Peyer's patch (tissue), 4 donors: ENCODE measurements around the gene MSANTD1. TPM values are rescaled to one million over a fixed set of nuclear protein-coding genes. Genes with fewer than 3 reads are reported as not detected.

Experiments used
- DNase-seq, 3 donors: peaks; one replicate each; pipeline ENCODE4 v3.0.0-alpha.2; 2017 to 2019
- H3K27ac ChIP-seq, 4 donors: fragments of 200-600 bp; sonication (generic); one replicate each; pipeline ENCODE4 v1.5.1; 2016 to 2019
- H3K27me3 ChIP-seq, 2 donors: fragments of 200-600 bp; sonication (generic); one replicate each; pipeline ENCODE4 v1.5.1; 2019
- H3K36me3 ChIP-seq, 3 donors: fragments of 200-600 bp; sonication (generic); one replicate each; pipeline ENCODE4 v1.5.1; 2016 to 2019
- H3K4me1 ChIP-seq, 4 donors: fragments of 200-600 bp; sonication (generic); one replicate each; pipeline ENCODE4 v1.5.1; 2016 to 2019
- H3K4me3 ChIP-seq, 4 donors: fragments of 200-600 bp; sonication (generic); 1 replicate in 3 of 4; 2 replicates in 1 of 4; pipeline ENCODE4 v1.5.1; 2016 to 2019; ENCODE audit warnings: mild to moderate bottlenecking in 1 of 4
- H3K9me3 ChIP-seq, 4 donors: fragments of 200-600 bp; sonication (generic); one replicate each; pipeline ENCODE4 v1.5.1; 2016 to 2019; ENCODE audit warnings: mild to moderate bottlenecking in 1 of 4
- CTCF ChIP-seq, 6 experiments: fragments of 450-650 bp in 4 of 6; fragments of 200-600 bp in 2 of 6; sonication (generic) in 1 of 6; IDR thresholded peaks; one replicate each; pipeline ENCODE4 v1.5.1; 2017 to 2019; ENCODE audit warnings: antibody characterized with exemption in 6 of 6, mild to moderate bottlenecking in 3 of 6, moderate library complexity in 1 of 6
- POLR2A ChIP-seq, 2 donors: fragments of 450-650 bp; IDR thresholded peaks; one replicate each; pipeline ENCODE4 v1.5.1; 2017; ENCODE audit warnings: antibody characterized with exemption in 2 of 2, mild to moderate bottlenecking in 2 of 2, moderate library complexity in 2 of 2
- total RNA-seq, 4 donors: library from RNA; depleted of rRNA; stranded (reverse); fragments of >200 nt; gene quantifications; one replicate each; pipeline ENCODE4 v1.1.0, GENCODE V29; 2016

MSANTD1 gene
- total RNA-seq, 4 donors from 2014 or later: 0.35 to 2.5 (median 1.5) TPM

- Histone ChIP-seq H3K4me3 (no peak overlapping the region), H3K27me3 (no peaks in the 10 kb centered on the region), H3K4me1 (peaks cover 0 to 9% (median 0%) of the 10 kb centered on the region in 4 donors), H3K9me3 (no peaks in the 10 kb centered on the region), H3K27ac (no peak overlapping the region), H3K36me3 (no peaks in the 10 kb centered on the region)
- no peak for TF ChIP-seq POLR2A (IDR thresholded peaks at IDR 0.05)
- no peak for TF ChIP-seq CTCF (IDR thresholded peaks at IDR 0.05)
- DNase-seq: peak in 2 of 3 donors; percentile 34 to 41
These were observed 12.7 kb downstream of the MSANTD1 start for GRCh38 chr4:3261411-3262207.

- DNase-seq: peak in 1 of 3 donors; percentile 42
- Histone ChIP-seq H3K9me3 (no peaks in the 10 kb centered on the region), H3K27me3 (no peaks in the 10 kb centered on the region), H3K36me3 (no peaks in the 10 kb centered on the region), H3K4me3 (no peak overlapping the region), H3K27ac (no peak overlapping the region), H3K4me1 (peaks cover 0 to 2% (median 0%) of the 10 kb centered on the region in 4 donors)
- no peak for TF ChIP-seq CTCF (IDR thresholded peaks at IDR 0.05)
- TF ChIP-seq POLR2A (IDR thresholded peaks at IDR 0.05): no peak
These were observed 13.5 kb downstream of the MSANTD1 start for GRCh38 chr4:3262208-3263052.

- H3K4me3 ChIP-seq: no peak overlapping the region
- H3K36me3 ChIP-seq: no peaks in the 10 kb centered on the region
- no peaks in the 10 kb centered on the region for H3K9me3 ChIP-seq
- TF ChIP-seq POLR2A (IDR thresholded peaks at IDR 0.05) (no peak), CTCF (IDR thresholded peaks at IDR 0.05) (no peak)
- no peak overlapping the region for H3K27ac ChIP-seq
- DNase-seq: peak in 1 of 3 donors; percentile 24
- H3K27me3 ChIP-seq: no peaks in the 10 kb centered on the region
- H3K4me1 ChIP-seq: no peaks in the 10 kb centered on the region
These were observed 14.3 kb downstream of the MSANTD1 start for GRCh38 chr4:3263053-3263875.

GRCh38 chr4:3263876-3264193 is 14.9 kb downstream of the MSANTD1 start:
- Histone ChIP-seq H3K4me1 (no peaks in the 10 kb centered on the region), H3K27me3 (no peaks in the 10 kb centered on the region), H3K27ac (no peak overlapping the region), H3K9me3 (no peaks in the 10 kb centered on the region), H3K4me3 (no peak overlapping the region), H3K36me3 (no peaks in the 10 kb centered on the region)
- TF ChIP-seq POLR2A (IDR thresholded peaks at IDR 0.05): no peak
- TF ChIP-seq CTCF (IDR thresholded peaks at IDR 0.05): no peak
- peak in 1 of 3 donors; percentile 14 for DNase-seq

- Histone ChIP-seq H3K27me3 (no peaks in the 10 kb centered on the region), H3K4me3 (no peak overlapping the region), H3K27ac (no peak overlapping the region), H3K36me3 (no peaks in the 10 kb centered on the region), H3K4me1 (no peaks in the 10 kb centered on the region), H3K9me3 (no peaks in the 10 kb centered on the region)
- no peak for TF ChIP-seq POLR2A (IDR thresholded peaks at IDR 0.05)
- TF ChIP-seq CTCF (IDR thresholded peaks at IDR 0.05): no peak
- peak in 2 of 3 donors; percentile 14 to 27 for DNase-seq
These were observed 17.1 kb downstream of the MSANTD1 start for GRCh38 chr4:3266076-3266475.
